Measurements from ENCODE around the gene MEA1.

Gene MEA1

DNA sequence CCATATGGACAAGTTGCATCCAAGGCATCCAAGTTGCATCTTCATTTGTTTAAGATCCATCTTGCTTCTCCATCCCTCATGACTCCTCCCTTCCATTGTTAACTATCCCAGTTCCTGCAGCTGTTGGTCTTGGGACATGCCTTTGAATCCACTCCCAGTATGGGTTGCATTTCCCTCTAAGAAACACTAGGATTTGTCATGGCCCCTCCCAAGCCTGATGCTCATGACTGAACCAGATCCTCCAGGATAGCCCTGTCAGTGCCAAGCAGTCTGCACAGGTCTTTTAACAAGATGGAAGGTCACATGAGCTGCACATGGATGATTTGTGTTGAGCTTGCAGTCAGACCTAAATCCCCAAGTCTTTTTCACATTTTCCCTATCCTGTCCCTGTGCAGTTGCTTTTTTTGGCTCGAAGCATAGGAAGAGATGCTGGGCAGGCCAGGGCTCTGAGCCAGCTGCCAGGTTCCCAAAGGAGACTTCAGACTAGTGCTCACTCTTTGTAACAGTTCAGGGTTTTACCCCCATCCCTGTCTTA is 25.2 kb downstream of the MEA1 start:
- TF ChIP-seq, protein P1, sequence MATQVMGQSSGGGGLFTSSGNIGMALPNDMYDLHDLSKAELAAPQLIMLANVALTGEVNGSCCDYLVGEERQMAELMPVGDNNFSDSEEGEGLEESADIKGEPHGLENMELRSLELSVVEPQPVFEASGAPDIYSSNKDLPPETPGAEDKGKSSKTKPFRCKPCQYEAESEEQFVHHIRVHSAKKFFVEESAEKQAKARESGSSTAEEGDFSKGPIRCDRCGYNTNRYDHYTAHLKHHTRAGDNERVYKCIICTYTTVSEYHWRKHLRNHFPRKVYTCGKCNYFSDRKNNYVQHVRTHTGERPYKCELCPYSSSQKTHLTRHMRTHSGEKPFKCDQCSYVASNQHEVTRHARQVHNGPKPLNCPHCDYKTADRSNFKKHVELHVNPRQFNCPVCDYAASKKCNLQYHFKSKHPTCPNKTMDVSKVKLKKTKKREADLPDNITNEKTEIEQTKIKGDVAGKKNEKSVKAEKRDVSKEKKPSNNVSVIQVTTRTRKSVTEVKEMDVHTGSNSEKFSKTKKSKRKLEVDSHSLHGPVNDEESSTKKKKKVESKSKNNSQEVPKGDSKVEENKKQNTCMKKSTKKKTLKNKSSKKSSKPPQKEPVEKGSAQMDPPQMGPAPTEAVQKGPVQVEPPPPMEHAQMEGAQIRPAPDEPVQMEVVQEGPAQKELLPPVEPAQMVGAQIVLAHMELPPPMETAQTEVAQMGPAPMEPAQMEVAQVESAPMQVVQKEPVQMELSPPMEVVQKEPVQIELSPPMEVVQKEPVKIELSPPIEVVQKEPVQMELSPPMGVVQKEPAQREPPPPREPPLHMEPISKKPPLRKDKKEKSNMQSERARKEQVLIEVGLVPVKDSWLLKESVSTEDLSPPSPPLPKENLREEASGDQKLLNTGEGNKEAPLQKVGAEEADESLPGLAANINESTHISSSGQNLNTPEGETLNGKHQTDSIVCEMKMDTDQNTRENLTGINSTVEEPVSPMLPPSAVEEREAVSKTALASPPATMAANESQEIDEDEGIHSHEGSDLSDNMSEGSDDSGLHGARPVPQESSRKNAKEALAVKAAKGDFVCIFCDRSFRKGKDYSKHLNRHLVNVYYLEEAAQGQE (IDR thresholded peaks at IDR 0.05; ENCODE audit: low read depth): no peak
- TF ChIP-seq TAF1 (IDR thresholded peaks at IDR 0.05; ENCODE audit: low read depth): no peak
- no peak for TF ChIP-seq FOXM1 (IDR thresholded peaks at IDR 0.05; ENCODE audit: borderline replicate concordance, low read depth)
- no peak for TF ChIP-seq CREB1 (IDR thresholded peaks at IDR 0.05; ENCODE audit: low read depth)
- no peak for TF ChIP-seq RAD21 (IDR thresholded peaks at IDR 0.05; ENCODE audit: low read depth)
- TF ChIP-seq NFIC (IDR thresholded peaks at IDR 0.05): no peak
- TF ChIP-seq TEAD4 (IDR thresholded peaks at IDR 0.05): no peak

DNA sequence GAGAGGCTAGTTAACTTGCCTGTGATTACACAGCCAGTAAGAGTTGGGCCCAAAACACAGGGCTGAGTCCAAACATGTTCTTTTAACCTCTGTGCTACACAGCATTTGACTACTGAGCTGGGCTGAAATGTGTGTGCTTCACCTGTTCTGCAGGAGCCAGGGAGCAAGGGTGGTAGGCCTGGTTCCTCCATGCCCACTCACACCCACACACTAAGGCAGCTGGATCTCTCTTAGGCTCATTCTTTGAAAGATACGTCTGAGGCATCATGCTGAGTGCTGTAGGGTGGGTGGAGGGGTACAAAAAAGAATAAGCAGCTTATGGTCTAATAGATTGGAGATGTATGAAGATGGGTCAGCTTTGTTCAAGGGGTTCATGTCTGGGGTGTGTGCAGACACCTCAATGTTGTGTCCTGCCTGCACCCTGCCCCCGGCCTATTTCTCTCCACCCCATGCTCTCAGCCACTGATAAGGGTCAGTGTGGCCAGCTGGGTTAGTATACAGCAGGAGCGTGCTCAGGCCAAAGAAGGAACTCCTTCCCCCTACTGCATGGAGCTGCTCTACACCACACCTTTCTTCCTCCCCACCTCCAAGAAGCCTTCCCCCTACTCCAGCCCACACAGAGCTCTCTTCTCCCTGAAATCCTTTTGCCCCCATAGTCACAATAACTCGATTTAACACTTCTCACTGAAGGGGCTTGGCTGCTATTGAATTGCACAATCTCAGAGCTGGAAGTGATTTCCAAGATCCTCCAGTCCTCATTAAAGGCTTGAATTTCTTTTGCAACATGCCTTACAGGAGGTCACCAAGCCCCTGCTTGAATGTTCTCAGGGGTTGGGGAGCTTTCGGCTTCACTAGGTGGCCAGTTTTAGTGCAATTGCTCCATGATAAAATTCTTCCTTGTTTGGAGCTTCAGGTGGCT is 26.0 kb downstream of the MEA1 start:
- TF ChIP-seq, protein P2, sequence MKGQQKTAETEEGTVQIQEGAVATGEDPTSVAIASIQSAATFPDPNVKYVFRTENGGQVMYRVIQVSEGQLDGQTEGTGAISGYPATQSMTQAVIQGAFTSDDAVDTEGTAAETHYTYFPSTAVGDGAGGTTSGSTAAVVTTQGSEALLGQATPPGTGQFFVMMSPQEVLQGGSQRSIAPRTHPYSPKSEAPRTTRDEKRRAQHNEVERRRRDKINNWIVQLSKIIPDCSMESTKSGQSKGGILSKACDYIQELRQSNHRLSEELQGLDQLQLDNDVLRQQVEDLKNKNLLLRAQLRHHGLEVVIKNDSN (IDR thresholded peaks at IDR 0.05): no peak
- no peak for TF ChIP-seq FOXM1 (IDR thresholded peaks at IDR 0.05; ENCODE audit: borderline replicate concordance, low read depth)
- TF ChIP-seq RAD21 (IDR thresholded peaks at IDR 0.05; ENCODE audit: low read depth): no peak
- TF ChIP-seq ZBTB7A (IDR thresholded peaks at IDR 0.05; ENCODE audit: low read depth): no peak
- TF ChIP-seq, protein P3, sequence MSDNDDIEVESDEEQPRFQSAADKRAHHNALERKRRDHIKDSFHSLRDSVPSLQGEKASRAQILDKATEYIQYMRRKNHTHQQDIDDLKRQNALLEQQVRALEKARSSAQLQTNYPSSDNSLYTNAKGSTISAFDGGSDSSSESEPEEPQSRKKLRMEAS (IDR thresholded peaks at IDR 0.05): no peak
- TF ChIP-seq NFIC (IDR thresholded peaks at IDR 0.05): no peak
- TF ChIP-seq, protein P1 (IDR thresholded peaks at IDR 0.05; ENCODE audit: low read depth): no peak
- TF ChIP-seq YY1 (IDR thresholded peaks at IDR 0.05; ENCODE audit: low read depth): no peak
- no peak for TF ChIP-seq TCF12 (IDR thresholded peaks at IDR 0.05; ENCODE audit: low read depth)
- no peak for TF ChIP-seq TEAD4 (IDR thresholded peaks at IDR 0.05)

DNA sequence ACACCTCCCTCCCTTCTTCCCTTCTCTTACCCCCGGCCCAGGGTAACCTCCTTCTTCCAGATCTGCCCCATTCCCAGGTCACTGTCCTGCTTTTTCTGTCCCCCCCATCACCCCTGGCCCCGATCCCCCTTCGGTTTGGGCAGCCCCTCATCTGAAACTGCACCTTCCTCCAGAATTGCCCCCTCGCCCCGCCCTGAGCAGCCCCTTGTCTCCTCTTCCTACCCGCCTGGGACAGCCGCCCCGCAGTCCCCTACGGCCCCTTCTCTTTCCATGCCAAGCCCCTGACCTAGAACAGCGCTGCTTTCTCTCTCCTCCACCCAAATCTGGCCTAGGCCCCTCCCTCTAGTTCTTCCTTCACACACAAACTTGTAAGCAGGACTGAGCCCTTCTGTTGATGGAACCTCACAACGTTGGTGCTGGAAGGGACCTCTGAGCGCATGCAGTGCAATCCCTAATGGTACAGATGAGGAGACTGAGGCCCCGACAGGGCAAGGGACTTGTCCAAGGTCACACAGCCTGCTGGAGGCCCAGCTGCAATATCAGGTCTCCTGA is 28.7 kb downstream of the MEA1 start:
- TF ChIP-seq, protein P1 (IDR thresholded peaks at IDR 0.05; ENCODE audit: low read depth): no peak
- TF ChIP-seq EGR1 (IDR thresholded peaks at IDR 0.05) (no peak), CEBPB (IDR thresholded peaks at IDR 0.05) (no peak)

DNA sequence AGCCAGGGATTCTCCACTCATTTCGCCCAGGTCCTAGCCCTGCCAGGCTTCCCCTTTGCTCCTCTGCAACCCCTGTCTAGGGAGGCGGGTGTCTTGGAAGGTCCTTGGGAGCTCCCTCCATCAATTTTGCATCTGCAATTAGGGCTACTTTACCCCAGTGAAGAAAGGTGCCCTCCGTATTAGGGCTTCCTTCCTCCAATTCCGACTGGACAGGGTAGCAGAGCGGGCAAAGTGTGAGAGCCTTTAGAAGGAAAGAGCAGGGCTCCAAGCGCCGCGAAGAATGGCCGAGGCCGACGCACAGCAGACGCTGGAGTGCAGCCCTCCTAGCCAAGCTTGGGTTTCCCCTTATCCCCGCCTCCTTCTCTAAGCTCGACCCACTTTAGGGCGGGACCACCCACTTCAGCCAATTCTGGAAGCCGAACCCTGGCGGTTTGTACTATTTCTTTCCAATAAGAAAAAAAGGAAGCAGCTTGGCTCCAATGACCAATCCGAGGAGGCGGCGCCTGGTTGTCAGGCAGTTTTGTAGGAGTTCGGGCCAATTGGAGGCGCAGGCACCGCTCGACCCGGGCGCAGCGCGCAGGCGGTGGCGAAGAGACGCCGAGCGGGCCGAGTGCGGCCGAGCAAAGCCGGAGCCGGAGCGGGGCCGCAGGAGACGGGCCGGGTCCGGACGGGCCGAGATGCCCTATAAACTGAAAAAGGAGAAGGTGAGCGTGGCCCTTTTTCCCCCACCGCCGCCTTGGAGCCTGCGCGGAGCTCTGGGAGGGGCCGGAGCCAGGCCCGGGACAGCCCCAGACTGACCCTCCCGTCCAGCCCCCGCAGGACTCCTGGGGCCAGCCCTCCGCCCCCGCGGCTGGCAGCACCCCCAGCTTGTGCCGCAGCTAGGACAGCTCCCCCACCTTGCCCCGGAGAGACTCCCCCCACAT is 29.5 kb downstream of the MEA1 start, which contains the start of gene PPP2R5D:
Gene PPP2R5D, plus strand, starts transcription at position 570 of the 923 bp plus-strand sequence. Its CDS starts 108 bp downstream, at position 678.
- TF ChIP-seq YY1 (IDR thresholded peaks at IDR 0.05; ENCODE audit: low read depth): peak; percentile 66; the same call in 1 of the 2 replicates
- TF ChIP-seq, protein P3 (IDR thresholded peaks at IDR 0.05): peak; percentile 33
- TF ChIP-seq TAF1 (IDR thresholded peaks at IDR 0.05; ENCODE audit: low read depth): peak; percentile 67
- TF ChIP-seq FOXM1 (IDR thresholded peaks at IDR 0.05; ENCODE audit: borderline replicate concordance, low read depth): no peak
- TF ChIP-seq EGR1 (IDR thresholded peaks at IDR 0.05): peak; percentile 90
- no peak for TF ChIP-seq TCF12 (IDR thresholded peaks at IDR 0.05; ENCODE audit: low read depth)

All from Ishikawa (cell line).